ENCODE results near the gene TGFBR3.
A peak's percentile ranks its signal among the peaks of the same experiment; 100 is the strongest.

The TGFBR3 gene

DNA sequence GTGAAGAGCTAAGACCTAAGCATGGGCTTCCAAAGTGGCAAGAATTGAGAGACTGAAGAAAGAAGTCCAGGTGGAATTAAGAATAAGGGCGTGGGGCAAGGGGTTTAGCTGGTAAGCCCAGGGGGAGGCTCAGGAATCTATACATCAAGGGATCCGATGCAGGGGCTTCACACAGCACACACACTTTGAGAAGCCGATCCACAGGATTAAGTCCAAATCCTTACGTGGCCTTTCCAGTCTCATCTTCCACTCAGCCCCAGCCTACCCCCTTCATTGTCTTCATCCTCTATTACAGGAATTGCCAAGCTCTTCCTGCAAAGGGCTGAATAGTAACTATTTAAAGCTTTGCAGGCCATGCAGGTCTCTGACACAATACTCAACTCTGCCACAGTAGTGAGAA, 101.3 kb downstream of the TGFBR3 start:
- TF ChIP-seq CTCF (conservative IDR thresholded peaks at IDR 0.05; ENCODE audit: control insufficient read depth, insufficient read depth, low read depth, low read length) = no peak
- no peak overlapping the region for H3K4me3 ChIP-seq (ENCODE audit: control insufficient read depth, low read depth, low read length)
- DNase-seq (ENCODE audit: low read depth) = no peak

- no peak overlapping the region for H3K4me3 ChIP-seq (ENCODE audit: control insufficient read depth, low read depth, low read length)
- no peak for TF ChIP-seq CTCF (conservative IDR thresholded peaks at IDR 0.05; ENCODE audit: control insufficient read depth, insufficient read depth, low read depth, low read length)
- no peak for DNase-seq (ENCODE audit: low read depth)
Observed at GRCh38 chr1:91784191-91784590, 101.8 kb downstream of the TGFBR3 start.

DNA sequence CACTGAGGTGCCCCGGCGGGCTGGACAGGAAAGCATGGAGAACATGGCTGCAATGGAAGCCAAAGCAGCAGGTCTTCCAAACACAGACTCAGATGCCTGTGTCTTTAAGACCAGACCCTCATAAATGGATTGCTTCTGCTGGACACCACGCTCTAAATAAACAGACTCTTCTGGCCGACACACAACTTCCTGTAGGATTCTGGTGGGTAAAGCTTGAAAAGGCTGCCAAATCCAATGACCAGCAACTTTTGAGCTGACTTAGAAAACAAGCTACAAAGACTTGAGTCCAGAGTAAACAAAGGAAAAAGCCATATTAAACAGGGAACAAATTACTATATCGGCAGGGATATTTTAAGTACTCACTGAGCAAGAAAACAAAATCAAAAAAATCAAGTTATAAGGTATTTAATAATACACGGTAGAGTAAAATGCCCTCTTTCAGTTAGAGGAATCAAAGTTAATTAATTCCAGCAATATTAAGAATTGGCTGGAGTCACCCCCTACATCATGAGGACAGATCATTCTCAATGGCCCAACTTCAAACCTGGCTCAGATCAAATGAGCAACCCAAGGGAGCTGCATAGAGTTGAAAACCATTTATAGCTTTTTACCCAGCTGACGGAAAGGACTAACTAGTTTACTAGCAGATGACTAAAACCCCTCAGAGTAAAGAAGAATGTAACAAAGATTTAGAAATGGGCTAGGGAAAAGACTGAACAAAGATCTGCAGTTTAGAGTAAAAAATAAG, 102.4 kb downstream of the TGFBR3 start:
- H3K4me3 ChIP-seq (ENCODE audit: control insufficient read depth, low read depth, low read length) = no peak overlapping the region
- peak; percentile 86 for DNase-seq (ENCODE audit: low read depth)
- TF ChIP-seq CTCF (conservative IDR thresholded peaks at IDR 0.05; ENCODE audit: control insufficient read depth, insufficient read depth, low read depth, low read length) = no peak

DNA sequence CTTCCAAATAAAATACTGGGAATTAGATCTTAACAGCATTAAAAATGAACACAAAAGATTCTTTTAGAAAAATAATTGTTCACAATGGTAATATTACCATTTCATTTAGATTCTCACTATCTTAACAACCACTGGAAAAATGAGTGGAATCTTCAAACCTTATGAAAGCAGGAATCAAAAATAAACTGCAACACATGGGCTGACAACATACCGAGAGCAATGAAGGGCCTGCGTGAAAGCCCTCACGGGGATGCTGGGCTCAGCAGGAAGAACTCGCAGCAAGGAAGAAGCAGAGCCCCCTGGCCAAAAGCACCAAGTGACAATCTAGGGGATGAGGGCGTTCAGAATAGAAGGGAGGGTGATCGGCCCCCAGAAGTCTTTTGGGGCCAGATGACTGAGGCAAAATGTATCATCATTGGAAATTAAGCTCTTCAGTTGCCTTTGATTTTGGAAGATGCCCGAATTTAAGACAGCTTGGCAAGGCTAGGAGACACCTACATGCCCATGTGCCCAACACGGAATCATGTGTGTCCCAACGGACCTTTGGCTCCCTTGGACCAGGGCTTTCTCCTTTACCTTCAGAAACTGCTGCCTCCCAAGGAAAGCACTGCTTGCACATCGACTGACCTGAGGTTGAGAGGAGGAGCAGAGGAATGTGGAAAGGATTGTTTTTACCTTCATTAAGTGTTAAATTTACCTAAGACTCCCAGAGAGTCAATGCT, 103.9 kb downstream of the TGFBR3 start:
- no peak for TF ChIP-seq CTCF (conservative IDR thresholded peaks at IDR 0.05; ENCODE audit: control insufficient read depth, insufficient read depth, low read depth, low read length)
- no peak overlapping the region for H3K4me3 ChIP-seq (ENCODE audit: control insufficient read depth, low read depth, low read length)
- DNase-seq (ENCODE audit: low read depth) = no peak

GRCh38 chr1:91781371-91781825, 104.6 kb downstream of the TGFBR3 start:
- peak; percentile 97 for DNase-seq (ENCODE audit: low read depth)
- TF ChIP-seq CTCF (conservative IDR thresholded peaks at IDR 0.05; ENCODE audit: control insufficient read depth, insufficient read depth, low read depth, low read length) = no peak
- no peak overlapping the region for H3K4me3 ChIP-seq (ENCODE audit: control insufficient read depth, low read depth, low read length)

- DNase-seq (ENCODE audit: low read depth) = no peak
- H3K4me3 ChIP-seq (ENCODE audit: control insufficient read depth, low read depth, low read length) = no peak overlapping the region
- TF ChIP-seq CTCF (conservative IDR thresholded peaks at IDR 0.05; ENCODE audit: control insufficient read depth, insufficient read depth, low read depth, low read length) = no peak
Observed at GRCh38 chr1:91779548-91780021, 106.4 kb downstream of the TGFBR3 start.
